Astrocyte of the spinal cord (primary cell): ENCODE data around the gene AFG1L.

Experiments
- DNase-seq: peaks from one replicate; pipeline ENCODE4 v3.0.0; 2011; ENCODE audit warnings: low read depth, low spot score
- H3K4me3 ChIP-seq: 2 replicates; pipeline ENCODE4 v1.5.1; 2011; ENCODE audit warnings: low read depth, mild to moderate bottlenecking, low read length, moderate library complexity
- CTCF ChIP-seq: IDR thresholded peaks from 2 replicates; pipeline ENCODE4 v1.5.1; 2012; ENCODE audit warnings: low read depth, mild to moderate bottlenecking, low read length, inconsistent platforms
- in situ Hi-C: cut with HindIII; loops from 2 replicates; pipeline ENCODE4 v1.10.0; 2017; ENCODE audit warnings: low sequenced_read_pairs

AFG1L gene

GRCh38 chr6:108469316-108469715 is 174.5 kb downstream of the AFG1L start:
- in situ Hi-C loops: no loop called here
- no peak for TF ChIP-seq CTCF
- no peak overlapping the region for H3K4me3 ChIP-seq
- no peak for DNase-seq

- DNase-seq: no peak
- no peak for TF ChIP-seq CTCF
- no peak overlapping the region for H3K4me3 ChIP-seq
- in situ Hi-C loops: no loop called here
Measured at GRCh38 chr6:108473197-108473596, 178.3 kb downstream of the AFG1L start.

GRCh38 chr6:108476376-108476775 is 181.5 kb downstream of the AFG1L start:
- in situ Hi-C loops: no loop called here
- TF ChIP-seq CTCF: no peak
- no peak for DNase-seq
- no peak overlapping the region for H3K4me3 ChIP-seq

- DNase-seq: no peak
- no peak for TF ChIP-seq CTCF
- in situ Hi-C loops: no loop called here
- no peak overlapping the region for H3K4me3 ChIP-seq
Measured at GRCh38 chr6:108476847-108477430, 182.1 kb downstream of the AFG1L start.

- H3K4me3 ChIP-seq: no peak overlapping the region
- no peak for TF ChIP-seq CTCF
- in situ Hi-C loops: no loop called here
- no peak for DNase-seq
Measured at GRCh38 chr6:108482559-108482958, 187.7 kb downstream of the AFG1L start.

GRCh38 chr6:108484016-108484415 is 189.2 kb downstream of the AFG1L start:
- no peak for TF ChIP-seq CTCF
- no peak for DNase-seq
- no peak overlapping the region for H3K4me3 ChIP-seq
- in situ Hi-C loops: no loop called here

GRCh38 chr6:108489699-108490098 is 194.8 kb downstream of the AFG1L start:
- H3K4me3 ChIP-seq: no peak overlapping the region
- in situ Hi-C loops: no loop called here
- TF ChIP-seq CTCF: no peak
- no peak for DNase-seq
